DMS79 treated with DMSO at 0.1 percent for 48 hours (cell line): ENCODE data around the gene VCAN.
"Not testable (repeated sequence)": the region's sequence is repeated elsewhere in the genome, so short reads cannot be mapped to it uniquely, and the experiment has no call there.

Source experiments
- DNase-seq: peaks from one replicate; lab custom pipeline; 2025; lab: John Stamatoyannopoulos, UW

Gene VCAN

GRCh38 chr5:83471405-83472212, at the start of gene VCAN:
Gene VCAN (plus strand): TSS chr5:83471744. CDS start chr5:83483519, 11,775 bp downstream.
- DNase-seq, result no peak

- no peak for DNase-seq
These were observed 49.3 kb upstream of the VCAN start for GRCh38 chr5:83422284-83422683.

- no peak for DNase-seq
These were observed 44.7 kb upstream of the VCAN start for GRCh38 chr5:83426855-83427254.

- DNase-seq, result no peak
These were observed 43.4 kb upstream of the VCAN start for GRCh38 chr5:83428126-83428525.

- no peak for DNase-seq
These were observed 42.7 kb upstream of the VCAN start for GRCh38 chr5:83428890-83429289.

- no peak for DNase-seq
These were observed 41.2 kb upstream of the VCAN start for GRCh38 chr5:83430130-83431010.

GRCh38 chr5:83433891-83434290, 37.7 kb upstream of the VCAN start:
- no peak for DNase-seq

- DNase-seq, result no peak
These were observed 36.6 kb upstream of the VCAN start for GRCh38 chr5:83434946-83435345.

GRCh38 chr5:83436276-83436675, 35.3 kb upstream of the VCAN start:
- no peak for DNase-seq

GRCh38 chr5:83437697-83438096, 33.8 kb upstream of the VCAN start:
- DNase-seq, result not testable (repeated sequence)

- DNase-seq, result no peak
These were observed 30.7 kb upstream of the VCAN start for GRCh38 chr5:83440826-83441225.

GRCh38 chr5:83441747-83442146, 29.8 kb upstream of the VCAN start:
- DNase-seq, result no peak

- DNase-seq, result no peak
These were observed 28.0 kb upstream of the VCAN start for GRCh38 chr5:83443534-83443933.

- no peak for DNase-seq
These were observed 27.1 kb upstream of the VCAN start for GRCh38 chr5:83444445-83444844.

GRCh38 chr5:83446253-83446947, 25.1 kb upstream of the VCAN start:
- no peak for DNase-seq

GRCh38 chr5:83447533-83447932, 24.0 kb upstream of the VCAN start:
- no peak for DNase-seq

GRCh38 chr5:83450183-83450966, 21.2 kb upstream of the VCAN start:
- no peak for DNase-seq

- DNase-seq, result no peak
These were observed 20.6 kb upstream of the VCAN start for GRCh38 chr5:83450967-83451248.

GRCh38 chr5:83451955-83452354, 19.6 kb upstream of the VCAN start:
- no peak for DNase-seq

- no peak for DNase-seq
These were observed 17.6 kb upstream of the VCAN start for GRCh38 chr5:83453937-83454336.

- DNase-seq, result no peak
These were observed 7.3 kb upstream of the VCAN start for GRCh38 chr5:83464261-83464660.
